ENCODE data around the gene SRSF3. TPM values are rescaled to one million over a fixed set of nuclear protein-coding genes. Genes with fewer than 3 reads are reported as not detected.

The SRSF3 gene
- polyA plus RNA-seq, 2 of the 4 experiments (the other 2 are of a cell fraction): 629 to 652 TPM

Small RNA genes lying within 50 kb of the gene (small RNA-seq; reads per million reads assigned to genes)
- gene MIR3925 (0 to 0.12 (median 0) reads per million in 6 experiments), gene RNU1-88P (0.16 to 80.4 (median 2.4) reads per million in 6 experiments)

Other genes starting within 250 kb of the SRSF3 start
- gene ETV7, start 206.7 kb upstream of the SRSF3 start, polyA plus RNA-seq (2011; rRNA removed): 0.05 and 0.08 TPM in 2 replicates
- gene ETV7, start 206.7 kb upstream of the SRSF3 start, polyA plus RNA-seq (2017; fragmentation: RNase III; extraction: RNeasy Plus Mini Kit Qiagen cat#74134 plus additional on column Dnase treatment): 0.07 to 0.12 TPM in 2 of 3 replicates, not detected in the other
- not detected in 2 replicates for gene PXT1, start 151.5 kb upstream of the SRSF3 start, polyA plus RNA-seq (2011; rRNA removed)
- gene PXT1, start 151.5 kb upstream of the SRSF3 start, polyA plus RNA-seq (2017; fragmentation: RNase III; extraction: RNeasy Plus Mini Kit Qiagen cat#74134 plus additional on column Dnase treatment): not detected in 3 replicates
- 48.2 and 48.3 TPM in 2 replicates for gene KCTD20, start 151.4 kb upstream of the SRSF3 start, polyA plus RNA-seq (2011; rRNA removed)
- gene KCTD20, start 151.4 kb upstream of the SRSF3 start, polyA plus RNA-seq (2017; fragmentation: RNase III; extraction: RNeasy Plus Mini Kit Qiagen cat#74134 plus additional on column Dnase treatment): 16.8 to 18.1 TPM (median 17.8 TPM) in 3 replicates
- gene STK38, start 46.9 kb upstream of the SRSF3 start, polyA plus RNA-seq (2011; rRNA removed): 30.0 and 30.7 TPM in 2 replicates
- gene STK38, start 46.9 kb upstream of the SRSF3 start, polyA plus RNA-seq (2017; fragmentation: RNase III; extraction: RNeasy Plus Mini Kit Qiagen cat#74134 plus additional on column Dnase treatment): 30.9 to 31.6 TPM (median 31.0 TPM) in 3 replicates
- 183 and 192 TPM in 2 replicates for gene CDKN1A, start 84.4 kb downstream of the SRSF3 start, polyA plus RNA-seq (2011; rRNA removed)
- gene CDKN1A, start 84.4 kb downstream of the SRSF3 start, polyA plus RNA-seq (2017; fragmentation: RNase III; extraction: RNeasy Plus Mini Kit Qiagen cat#74134 plus additional on column Dnase treatment): 118 to 137 TPM (median 130 TPM) in 3 replicates
- gene RAB44, start 103.5 kb downstream of the SRSF3 start, polyA plus RNA-seq (2011; rRNA removed): 0.04 TPM in 2 replicates
- gene RAB44, start 103.5 kb downstream of the SRSF3 start, polyA plus RNA-seq (2017; fragmentation: RNase III; extraction: RNeasy Plus Mini Kit Qiagen cat#74134 plus additional on column Dnase treatment): 0.05 to 0.11 TPM (median 0.09 TPM) in 3 replicates
- gene CPNE5, start 245.1 kb downstream of the SRSF3 start, polyA plus RNA-seq (2011; rRNA removed): 0.07 and 0.13 TPM in 2 replicates
- gene CPNE5, start 245.1 kb downstream of the SRSF3 start, polyA plus RNA-seq (2017; fragmentation: RNase III; extraction: RNeasy Plus Mini Kit Qiagen cat#74134 plus additional on column Dnase treatment): 0.03 to 0.20 TPM (median 0.08 TPM) in 3 replicates

Measured in A549 (cell line).